HG03565 (cell line): ENCODE data around the gene CMTM8.

Source experiments
- ATAC-seq: cut with Tn5 transposase; IDR thresholded peaks from one replicate; pipeline ENCODE4 v1.9.1; 2021; ENCODE audit warnings: mild to moderate bottlenecking, moderate library complexity; ENCODE audit not compliant: unreplicated experiment

CMTM8 gene

DNA sequence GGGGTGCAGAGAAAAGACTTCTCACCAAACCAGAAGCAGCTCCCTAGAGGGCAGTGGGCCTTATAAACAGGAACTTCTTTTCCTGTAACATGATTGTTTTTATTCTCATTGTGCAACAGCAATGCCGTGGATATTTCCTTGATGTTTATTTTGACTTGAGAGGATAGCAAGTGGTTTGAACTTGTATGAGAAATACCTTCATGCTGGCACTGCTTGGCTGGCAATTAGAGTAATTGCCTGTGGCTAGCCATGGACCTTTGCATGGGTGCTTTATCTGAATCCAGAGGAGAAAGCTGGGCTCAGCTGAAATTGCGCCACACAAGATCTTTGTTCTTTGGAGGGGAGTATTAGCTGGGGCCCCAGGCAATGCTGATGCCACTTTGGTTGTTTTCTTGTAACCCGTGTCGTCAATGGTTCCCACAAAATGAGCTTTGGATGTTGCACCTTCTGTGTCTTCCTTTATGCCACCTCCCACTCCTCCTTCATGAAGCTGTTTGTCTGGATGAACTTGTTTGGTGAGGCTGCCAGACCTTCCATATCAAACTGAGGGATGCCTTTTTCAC lies 37.9 kb downstream of the CMTM8 start:
- no peak for ATAC-seq

DNA sequence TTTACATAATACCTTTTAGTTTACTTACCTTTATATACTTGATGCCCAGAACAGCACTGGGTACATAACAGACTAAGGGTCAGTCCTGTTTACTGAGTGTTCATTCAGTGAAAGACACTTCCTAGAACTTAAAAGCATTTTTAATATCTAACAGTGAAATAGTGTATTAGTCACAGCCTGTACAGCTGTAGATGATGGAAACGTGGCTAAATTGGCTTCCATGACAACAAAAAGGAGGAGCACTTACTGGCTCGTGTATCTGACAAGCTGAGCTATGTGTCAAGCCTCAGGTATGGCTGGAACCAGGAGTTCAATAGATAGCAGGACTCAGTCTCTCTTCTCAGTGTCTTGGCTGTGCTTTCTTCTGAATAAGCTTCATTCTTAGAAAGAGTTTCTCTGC lies 40.2 kb downstream of the CMTM8 start:
- no peak for ATAC-seq

DNA sequence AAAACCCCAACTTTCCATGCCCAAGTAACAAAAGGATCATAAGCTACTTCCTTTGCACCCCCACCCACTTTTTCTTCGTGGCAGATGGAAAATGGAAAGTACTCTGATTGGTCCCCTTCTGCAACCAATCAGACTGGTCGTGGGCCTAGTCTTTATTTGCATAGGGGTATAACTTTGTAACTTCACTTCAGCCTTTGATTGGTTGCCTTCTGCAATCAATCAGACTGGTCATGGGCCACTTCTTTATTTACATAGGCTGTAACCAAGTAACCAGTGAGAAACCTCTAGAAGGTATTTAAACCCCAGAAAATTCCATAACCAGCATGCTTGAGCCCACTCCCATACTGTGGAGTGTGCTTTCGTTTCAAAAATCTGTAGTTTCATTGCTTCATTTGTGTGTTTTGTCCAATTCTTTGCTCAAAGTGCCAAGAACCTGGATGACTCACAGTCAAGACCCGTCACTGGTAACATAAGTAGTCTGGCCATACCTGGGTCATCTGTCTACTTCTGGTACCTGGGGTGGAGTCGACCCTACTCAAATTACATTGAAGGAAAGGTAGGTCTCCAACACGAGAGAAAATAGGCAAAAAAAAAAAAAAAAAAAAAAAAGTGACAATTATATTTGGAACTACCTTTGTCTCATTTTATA lies 41.9 kb downstream of the CMTM8 start:
- ATAC-seq = no peak

DNA sequence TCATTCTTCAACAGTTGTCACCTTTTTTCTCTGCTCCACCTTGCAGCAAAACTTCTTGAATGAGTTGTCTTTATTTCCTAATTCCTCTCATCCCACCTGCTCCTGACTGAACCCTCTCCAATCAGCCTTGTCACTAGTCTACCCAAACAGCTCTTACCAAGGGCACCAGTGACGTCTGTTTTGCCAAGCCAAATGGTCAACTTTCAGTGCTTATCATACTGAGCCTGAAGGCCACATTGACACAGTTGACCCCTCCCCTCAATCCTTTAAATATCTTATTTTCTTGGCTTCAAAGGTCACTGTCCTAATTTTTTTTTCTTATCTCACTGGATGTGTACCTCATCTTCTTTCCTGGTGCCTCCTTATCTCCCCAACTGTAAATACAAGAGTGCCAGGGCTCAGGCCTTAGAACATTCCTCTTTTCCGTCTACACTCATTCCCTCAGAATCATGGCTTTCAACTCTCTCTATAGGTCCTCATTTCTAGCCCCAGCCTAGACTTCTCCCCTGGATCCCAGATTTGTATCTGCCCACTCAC lies 43.2 kb downstream of the CMTM8 start:
- ATAC-seq = no peak

DNA sequence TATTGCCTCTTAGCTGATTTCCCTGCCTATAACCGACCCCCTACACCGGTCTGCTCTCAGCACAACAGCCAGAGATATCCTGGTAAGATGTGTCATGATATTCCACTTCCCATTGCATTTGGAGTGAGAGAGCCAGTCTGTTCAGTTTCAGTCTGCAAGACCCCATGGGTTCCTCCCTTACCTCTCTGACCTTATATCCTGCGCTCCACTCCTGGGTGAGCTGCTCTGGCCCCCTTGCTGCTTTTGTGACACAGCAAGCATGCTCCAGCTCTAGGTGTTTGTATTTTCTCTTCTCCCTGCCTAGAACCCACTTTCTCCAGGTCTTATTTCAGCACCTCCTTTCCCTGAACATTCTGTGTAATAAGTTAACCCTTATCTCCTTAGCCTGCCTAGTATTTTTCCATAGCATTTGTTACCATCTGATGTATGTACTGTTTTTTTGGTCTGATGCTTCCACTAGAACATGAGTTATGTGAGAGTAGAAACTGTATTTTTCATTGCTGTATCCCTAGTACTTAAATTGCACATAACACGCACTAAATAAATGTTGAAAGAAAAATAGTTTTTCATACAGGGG lies 44.2 kb downstream of the CMTM8 start:
- no peak for ATAC-seq

DNA sequence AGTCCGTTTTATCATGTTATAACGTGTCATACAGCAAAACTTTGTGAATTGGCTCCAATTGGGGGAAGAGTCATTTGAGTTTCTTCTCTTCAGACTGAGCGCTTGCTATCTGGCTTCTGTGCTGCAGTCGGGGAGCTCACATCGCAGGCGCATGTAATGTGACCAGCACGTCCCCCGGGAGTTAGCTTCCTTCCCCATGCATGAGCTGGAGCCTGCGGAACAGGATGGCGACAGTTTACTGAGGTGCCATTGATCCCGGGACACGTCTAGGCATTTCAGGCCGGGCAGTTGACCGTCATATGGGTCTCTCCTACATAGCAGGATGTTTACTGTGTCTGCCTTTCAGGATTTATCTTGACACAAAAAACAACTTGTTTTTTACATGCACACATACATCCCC lies 44.8 kb downstream of the CMTM8 start:
- ATAC-seq = no peak

DNA sequence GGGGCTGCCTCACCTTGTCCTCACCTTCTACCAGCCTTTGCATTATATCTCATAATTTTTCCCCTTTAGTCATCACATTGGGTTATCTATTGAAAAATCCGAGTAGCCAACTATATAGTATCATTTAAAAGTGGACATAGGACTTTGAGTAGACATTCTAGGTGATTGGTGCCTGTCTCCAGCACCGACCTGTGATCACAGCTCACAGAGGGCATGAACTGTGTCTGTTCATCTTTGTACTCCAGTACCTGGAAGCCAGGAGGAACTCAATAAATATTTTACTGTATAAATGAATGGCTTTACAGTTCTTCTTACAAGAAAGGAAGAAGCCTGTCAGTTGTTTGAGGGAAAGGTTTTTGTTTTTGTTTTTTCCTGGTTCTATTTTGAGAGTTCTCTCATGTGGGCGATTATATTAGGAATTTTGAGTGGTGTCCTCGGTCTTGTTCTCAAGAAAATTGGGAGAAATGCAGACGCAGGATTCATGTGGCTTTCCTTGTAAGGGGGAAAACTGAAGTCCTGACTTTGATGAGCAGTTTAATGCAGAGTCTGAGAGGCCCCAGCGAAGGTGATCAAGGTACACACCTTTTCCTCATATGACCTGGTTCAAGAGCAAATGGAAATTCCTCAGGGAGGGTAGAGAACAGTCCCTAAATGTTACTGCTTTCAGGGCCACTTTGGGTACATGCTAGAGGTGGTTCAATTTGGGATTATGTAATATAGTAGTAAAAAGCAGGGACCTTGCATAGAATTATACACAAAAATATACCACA lies 46.1 kb downstream of the CMTM8 start:
- no peak for ATAC-seq

DNA sequence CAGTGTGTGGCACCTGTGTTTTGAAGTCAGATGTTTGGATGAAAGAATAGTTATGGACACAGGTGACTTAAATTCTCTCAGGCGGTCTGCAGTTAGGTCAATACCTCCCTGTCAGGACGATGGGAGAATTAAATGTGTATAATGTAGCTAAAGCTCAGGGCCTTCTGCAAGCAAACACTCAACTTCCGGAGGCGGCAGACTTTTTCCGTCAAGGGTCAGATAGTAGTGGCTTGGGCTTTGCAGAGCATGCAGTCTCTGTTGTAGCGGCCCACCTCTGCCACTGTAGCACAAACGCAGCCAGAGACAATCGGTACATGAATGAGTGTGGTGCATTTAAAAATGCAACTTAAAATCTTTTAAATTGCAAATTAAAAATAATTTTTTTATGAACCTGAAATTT lies 47.4 kb downstream of the CMTM8 start:
- ATAC-seq = no peak

DNA sequence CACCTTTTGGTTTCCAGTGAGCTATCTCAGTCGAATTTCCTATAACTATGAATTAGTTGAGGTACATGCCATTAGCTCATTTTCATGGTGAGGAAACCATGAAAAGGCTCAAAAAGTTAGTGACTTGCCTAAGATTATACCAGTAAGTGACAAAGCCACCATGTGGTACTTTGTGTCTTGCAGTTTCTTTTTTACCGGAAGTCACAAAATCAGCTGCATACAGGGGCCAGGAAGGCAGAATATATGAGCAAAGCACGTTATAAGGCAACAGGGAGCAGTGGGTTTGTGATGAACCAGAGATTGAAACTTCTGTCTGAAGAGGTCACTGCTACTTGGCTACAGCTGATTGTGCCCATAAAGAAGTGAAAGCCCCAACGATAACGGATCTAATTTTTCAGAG lies 50.3 kb downstream of the CMTM8 start:
- no peak for ATAC-seq

DNA sequence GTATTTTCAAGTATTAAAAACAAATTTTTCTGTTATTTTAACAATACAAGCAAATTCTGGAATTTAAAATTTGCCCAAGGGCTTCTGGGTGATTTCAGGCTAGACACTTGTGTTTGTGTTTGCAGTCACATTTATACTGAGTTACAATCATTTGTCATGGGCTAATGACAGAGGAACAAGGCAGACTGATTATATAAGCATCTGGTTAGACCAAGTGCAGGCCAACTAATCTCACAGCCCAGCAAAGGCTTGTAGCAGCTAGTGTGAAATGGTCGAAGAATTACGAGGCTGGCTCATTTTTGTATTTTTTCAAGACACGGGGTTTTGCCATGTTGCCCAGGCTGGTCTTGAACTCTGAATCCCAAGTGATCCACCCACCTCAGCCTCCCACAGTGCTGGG lies 52.1 kb downstream of the CMTM8 start:
- no peak for ATAC-seq

DNA sequence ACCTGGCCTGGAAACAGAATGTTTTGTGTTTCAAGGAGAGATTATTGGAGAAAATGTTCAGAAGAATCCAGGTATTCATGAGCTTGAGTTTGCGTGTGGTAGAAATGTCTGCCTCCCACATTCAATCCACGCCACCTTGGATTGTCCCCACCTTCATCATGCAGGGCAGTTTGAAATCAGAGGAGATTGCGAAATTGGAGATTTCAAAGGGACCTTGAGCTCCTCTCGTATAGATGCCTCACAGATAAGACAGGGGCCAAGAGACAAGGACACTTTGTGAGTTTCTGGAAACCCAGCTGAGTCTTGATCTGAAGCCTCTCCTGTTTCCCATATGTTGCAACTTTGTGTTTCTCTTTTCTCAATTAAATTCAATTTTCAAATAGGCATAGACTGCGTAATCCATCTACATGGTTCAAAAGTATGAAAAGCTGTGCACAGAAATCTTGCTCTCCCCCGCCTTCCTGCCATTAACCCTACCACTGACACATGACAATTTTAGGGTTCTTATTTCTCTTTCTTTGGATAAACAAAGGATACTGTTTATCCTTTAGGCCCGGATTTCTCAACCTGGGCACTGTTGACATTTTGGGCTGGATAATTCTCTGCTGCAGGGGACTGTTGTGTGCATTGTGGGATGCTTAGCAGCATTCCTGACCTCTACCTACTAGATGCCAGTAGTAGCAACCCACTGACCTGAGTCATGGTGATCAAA lies 53.8 kb downstream of the CMTM8 start:
- ATAC-seq = no peak

DNA sequence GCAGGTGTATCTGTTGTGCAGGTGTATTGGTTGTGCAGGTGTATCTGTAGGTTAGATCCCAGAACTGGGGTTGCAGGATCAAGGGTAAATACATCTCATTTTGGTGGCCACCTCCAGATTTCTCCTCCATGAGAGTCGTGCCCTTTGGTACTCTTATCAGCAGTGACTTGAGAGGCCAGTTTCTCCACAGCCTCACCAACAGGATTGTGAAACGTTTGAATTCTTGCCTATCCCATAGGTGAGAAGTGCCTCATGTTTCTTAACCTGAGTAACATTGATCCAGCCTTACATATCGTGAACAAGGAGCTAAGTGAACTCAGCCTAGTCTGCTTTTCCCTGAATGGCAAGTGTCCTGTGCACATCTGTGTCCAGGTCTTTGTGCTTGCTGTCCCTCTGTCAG lies 55.4 kb downstream of the CMTM8 start:
- no peak for ATAC-seq

DNA sequence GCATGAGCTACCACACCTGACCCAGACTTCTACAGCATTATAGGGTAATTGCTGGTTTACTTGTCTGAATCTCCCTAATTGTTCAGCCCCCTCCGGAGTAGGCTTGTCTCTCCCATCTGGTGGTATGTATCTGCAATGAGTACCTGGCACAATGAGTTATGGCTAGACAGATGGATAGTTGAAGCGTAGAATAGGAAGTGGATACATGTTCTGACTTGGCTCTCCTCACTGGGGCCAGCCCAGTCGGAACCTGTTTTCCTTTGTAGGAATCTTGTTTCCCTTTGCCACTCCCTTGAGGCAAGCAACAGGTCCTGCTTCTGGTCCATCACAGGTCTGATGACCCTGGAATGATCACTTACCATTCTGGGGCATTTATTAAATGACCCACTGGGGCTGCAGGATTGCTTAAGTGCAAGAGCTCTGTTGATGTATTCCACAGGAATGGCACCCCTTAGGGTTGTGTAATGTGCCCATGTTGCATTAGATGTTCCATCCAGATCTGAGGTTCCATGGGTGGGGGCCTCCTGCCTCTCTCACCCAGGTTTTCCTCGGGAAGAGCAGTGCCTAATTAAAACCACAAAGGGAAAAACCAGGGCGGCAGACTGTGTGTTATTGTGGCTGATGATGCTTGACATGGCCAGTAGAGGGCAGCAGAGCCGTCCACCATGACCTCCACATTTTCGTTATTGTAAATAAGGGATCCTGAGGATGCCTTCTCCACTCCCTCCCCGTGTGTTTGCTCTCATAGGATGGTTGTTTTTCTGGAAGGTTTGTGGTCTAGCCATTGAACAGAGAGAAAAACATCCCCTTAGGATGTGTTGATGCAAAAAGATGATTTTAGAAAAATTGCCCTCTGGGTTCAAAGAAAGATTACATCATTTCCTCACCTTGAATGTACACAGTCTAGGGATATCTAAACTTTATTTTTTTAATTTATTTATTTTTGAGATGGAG lies 58.0 kb downstream of the CMTM8 start:
- no peak for ATAC-seq

DNA sequence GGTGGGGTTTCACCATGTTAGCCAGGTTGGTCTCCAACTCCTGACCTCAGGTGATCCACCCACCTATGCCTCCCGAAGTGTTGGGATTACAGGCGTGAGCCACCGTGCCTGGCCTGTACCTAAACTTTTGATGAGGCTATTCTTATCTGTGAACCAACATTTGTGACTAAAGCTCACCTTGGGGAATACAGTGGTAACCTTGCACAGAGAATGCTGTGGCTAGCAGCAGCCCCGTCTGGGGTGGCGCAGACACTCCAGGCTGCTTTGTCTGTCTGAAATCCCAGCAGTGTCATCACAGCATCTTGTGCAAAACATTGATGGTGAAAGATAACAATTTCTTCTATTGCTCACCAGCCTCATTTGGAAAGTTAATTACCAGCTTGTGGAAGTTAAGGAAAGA lies 58.9 kb downstream of the CMTM8 start:
- ATAC-seq = no peak

DNA sequence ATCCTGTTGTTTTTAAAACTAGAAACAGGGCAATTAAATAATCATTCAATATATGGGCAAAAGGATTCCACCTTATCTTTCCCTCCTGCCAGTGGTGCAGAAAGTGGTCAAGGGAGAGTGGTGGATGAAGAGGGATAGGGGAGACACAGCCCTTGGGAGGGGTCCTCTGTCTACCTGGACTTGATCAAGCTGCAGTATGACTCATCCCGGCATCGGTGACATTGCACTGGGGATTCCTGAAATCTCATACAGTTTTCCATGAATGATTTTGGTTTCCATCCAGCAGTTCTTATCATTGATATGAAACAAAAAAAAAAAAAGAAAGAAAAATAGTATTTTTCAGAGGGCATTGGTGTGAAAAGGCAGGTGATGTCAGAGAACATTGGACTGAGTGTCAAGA lies 62.9 kb downstream of the CMTM8 start:
- ATAC-seq = no peak

DNA sequence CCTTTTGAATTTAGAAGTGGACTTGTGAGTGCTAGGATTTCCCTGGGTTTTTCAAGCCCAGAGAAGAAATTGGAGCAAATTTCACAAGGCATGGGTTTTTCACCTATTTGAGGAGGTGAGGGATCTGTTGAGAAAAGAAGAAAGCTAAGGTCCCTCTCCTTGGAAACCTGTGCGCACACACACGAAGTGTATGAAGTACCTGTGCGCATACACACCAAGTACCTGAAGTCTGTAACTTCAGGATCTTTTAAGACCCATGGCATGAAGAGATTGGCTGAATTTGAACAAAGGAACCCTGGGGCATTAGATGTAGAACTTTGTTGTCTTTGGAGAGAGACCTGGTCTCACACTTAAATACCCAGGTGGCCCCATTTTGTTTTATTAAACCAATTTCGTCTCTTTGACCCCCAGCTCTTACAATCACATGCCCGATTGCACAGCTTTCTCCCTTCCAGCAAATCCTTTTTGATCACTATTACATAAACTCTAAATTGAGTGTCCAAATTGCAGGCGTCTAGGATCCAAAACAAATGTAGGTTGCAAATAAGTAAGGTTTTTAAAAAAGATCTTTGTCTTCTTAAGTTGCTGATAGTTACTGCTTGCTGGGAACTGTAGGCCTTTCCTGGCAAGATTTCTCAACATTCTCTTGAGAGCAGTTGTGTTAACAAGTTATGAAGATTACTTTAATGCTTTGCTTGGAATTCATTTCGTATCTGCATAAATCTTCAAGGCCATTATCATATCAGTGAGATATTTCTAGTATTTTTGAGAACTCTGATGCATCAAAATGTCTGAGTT lies 64.3 kb downstream of the CMTM8 start:
- ATAC-seq = no peak

DNA sequence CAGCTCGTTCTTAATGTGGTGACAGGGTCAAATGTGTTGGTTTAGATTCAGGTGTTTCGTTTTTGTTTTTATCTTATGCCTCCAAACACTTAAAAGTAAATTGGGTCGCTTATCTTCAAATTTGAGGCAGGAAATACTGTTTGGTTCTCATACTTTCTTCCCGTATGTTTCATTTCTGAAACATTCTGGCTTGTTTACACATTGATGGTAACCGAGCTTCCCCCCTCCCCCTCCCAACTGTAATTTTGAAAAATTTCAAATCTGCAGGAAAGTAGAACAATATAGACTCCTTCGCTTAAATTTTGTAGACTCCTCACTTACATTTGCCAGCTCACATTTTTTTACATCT lies 64.9 kb downstream of the CMTM8 start:
- no peak for ATAC-seq

DNA sequence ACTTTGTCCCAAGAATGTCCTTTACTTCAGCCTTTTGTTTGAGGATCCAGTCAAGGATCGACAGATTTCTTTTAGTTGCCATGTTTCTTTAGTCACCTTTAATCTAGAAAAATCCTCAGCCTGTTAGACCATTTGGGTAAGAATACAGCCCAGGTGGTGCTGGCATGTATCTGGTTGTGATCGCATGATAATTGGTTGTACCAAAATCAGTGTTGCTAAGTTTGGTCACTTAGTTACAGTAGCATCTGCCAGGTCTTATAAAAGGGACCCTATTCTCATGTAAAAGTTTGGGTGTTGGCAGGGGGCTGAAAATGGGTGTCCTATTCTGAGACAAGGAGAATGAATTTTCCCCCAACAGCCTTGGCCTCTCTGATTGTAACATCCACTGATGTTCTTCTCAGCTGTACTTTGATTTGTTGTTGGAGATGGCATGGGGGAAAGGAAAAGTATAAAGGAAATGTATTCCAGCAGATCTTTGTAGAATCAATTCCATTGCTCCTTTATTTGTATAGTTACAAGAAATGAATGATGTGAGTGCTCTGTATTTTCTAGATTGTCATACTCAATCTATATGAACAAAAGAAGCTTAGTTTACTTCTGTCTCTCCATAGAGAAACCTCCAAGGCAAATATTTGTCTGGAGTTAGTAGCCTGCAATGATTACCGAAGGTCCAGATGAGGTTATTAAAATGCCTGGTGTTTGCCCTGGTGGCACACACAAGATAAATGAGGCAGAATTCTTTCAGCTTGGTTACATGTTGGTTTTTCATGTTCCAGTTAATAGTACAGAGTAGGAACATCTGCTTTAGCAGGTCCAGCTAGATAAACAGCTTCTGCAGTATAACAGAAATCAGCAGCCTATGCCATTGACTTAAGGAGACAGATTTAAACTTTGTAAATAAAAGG lies 65.7 kb downstream of the CMTM8 start:
- ATAC-seq = no peak
